GM19193 (cell line): ENCODE measurements around the gene TMUB2.

Experiments used
- POLR2A ChIP-seq: IDR thresholded peaks from 4 replicates; pipeline ENCODE4 v1.6.1; 2011; ENCODE audit not compliant: insufficient read depth, insufficient read length; ENCODE audit errors: extremely low read depth

TMUB2 gene

DNA sequence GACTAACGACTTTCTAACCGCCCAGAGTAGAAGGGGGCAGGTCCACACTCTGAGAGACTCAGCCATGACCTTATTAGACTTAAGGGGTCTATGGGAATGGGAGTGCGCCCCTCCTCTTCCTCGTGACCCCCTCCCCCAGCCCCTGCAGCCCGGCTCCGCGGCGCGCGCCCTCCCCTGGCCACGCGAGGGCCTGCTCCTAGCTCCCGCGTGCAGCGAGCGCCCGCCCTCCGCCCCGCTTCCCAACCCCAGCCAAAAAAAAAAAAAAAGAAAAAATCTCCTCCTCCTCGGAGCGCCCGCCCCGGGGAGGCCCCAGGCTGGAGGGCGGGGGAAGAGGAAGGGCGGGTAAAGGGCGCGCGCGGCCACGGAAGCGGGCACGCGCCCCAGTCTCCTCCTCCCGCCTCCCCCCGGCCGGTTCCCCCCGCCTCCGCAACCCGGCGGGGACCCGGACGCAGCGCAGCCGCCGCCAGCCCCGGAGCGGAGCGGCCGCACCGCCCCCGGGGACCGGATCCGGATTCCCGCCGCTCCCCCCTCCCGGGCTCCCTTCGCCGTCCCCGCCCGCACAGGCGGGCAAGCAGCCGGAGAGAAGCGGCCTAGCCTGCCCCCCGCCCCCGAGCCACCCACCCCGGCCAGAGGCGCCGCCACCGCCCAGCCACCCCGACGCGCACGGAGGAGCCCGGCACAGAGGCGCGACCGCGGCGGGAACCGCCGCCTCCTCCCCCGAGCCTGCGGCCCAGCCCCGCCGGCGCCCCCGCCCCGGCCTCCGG lies 31.8 kb downstream of the TMUB2 start:
- peak; percentile 49 for TF ChIP-seq POLR2A

DNA sequence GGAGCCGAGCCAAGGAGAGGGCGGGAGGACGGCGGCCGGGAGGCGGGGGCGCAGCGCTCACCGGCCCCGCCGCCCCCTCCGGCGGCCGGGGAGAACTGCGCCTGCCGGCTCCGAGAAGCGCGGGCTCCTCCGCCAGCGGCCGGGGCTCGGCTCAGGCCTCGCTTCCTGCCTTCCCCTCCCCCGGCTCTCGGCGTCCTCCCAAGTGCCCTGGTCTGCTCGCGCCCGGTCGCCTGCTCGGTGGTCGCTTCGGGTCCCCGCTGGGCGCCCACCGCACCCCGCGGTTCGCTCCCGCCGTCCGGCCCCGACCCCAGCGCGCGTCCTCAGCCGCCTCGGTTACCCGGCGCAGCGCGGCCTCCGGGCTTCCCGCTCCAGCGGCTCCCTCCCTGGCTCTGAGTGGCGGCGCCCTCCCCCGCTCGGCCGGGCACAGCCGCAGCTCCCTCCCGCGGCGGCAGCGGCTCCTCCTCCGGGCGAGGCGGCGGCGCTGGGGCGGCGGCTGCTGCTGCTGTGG lies 32.4 kb downstream of the TMUB2 start:
- peak; percentile 62 for TF ChIP-seq POLR2A

DNA sequence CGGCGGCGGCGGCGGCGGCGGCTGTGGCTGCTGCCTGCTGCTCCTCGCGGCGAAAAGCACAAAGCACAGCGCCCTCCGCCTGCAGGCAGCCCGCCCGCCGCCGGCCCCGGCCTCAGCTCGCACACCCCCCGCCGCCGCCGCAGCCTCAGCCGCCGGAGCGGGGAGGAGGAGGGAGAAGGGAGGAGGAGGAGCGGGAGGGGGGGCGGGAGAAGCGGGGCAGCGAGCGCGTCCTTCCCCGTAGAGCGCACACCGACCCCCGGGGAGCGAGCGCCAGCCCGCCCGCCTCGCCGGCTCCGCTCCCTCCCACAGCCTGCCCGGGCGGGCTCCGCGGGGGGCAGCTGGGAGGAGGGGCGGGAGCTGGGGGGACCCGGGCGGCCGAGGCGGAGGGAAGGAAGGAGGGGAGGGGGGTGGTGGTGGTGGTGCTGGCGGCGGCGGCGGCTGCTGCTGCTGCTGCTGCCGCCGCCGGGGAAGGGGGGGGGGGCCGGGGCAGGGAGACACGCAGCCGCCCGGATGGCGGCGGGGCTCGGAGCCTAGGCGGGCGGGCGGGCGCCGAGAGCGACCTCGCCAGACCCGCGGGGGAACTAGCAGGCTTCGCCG lies 32.9 kb downstream of the TMUB2 start, which contains the start of gene UBTF:
TSS of gene UBTF (minus strand) at position 60 of the 597 bp plus-strand sequence. CDS start 1,446 bp downstream, outside the sequence.
- TF ChIP-seq POLR2A, result no peak

DNA sequence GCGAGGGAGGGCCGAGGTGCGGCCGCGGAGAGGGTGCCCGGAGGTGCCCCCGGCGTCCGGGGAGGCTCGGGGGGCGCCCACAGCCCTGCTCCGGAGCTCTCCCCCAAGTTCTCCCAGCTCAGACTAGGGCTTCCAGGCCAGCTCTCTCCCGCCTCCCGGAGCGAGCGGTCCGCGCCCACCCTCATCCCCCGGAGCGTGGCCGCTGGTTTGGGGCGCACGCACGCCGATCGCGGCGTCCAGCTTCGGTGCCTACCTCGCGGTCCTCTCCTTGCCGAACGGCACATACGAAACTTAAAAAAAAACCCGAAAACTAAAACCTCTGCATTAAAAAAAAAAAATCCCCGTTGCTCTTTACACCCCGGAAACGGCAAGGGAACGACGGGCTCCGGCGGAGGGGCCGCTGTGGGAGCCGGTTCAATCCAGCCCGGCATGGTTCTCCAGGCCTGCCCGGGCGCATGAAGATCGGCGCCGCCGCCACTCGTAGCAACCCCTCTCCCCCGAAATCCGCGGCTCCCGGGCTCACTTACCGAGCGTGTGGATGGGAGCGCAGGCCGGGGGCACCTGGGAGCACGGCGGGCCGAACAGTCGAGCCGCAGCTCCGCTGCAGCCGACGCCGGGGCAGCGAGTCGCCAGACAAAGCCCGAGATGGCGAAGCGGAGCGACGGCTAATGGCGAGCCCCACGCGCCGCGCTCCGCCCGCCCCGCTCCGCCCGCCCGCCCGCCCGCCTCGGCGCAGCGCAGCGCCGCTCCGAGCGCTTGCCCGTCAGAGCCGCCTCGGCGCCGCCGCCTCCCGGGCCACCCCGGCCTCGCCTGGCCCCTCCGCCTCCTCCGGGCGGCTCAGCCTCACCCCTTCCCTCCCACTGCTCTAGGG lies 33.7 kb downstream of the TMUB2 start:
- peak; percentile 59 for TF ChIP-seq POLR2A

DNA sequence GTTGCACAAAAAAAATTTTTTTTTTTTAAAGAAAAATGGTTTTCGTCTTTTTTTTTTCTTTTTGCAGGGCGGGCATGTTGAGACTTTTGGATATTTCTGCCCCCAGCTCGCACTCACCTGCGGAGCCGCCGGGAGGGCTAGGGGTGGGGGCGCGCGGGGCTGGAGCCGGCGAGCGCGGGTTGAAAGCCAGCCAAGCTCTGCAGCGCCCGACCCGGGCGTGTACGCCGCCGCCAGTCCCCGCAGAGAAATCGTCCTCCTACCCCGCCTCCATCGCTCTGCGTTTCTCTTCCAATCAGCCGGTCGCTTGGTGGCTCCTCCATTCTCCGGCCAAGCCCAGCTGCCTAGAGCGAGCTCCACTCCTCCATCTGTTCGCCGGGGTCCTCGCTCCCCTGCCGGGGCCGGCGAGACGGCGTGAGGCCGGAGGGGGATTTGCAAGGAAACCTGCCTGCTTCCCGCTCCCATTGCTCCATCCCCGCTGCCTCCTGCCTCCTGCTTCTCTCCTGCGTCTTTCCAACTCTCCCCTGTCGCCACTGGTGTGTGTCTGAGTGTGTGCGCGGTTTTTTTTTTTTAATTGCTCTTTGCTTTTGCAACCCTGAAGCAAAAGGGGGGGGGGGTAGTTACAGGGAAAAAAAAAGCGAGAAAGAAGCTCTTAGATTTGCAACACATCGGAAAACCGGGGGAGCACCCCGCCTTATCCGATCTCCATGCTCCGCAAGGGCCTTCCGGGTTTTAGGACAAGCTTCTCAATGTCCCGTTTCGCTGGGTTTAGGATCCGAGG lies 34.5 kb downstream of the TMUB2 start:
- TF ChIP-seq POLR2A, result peak; percentile 43

DNA sequence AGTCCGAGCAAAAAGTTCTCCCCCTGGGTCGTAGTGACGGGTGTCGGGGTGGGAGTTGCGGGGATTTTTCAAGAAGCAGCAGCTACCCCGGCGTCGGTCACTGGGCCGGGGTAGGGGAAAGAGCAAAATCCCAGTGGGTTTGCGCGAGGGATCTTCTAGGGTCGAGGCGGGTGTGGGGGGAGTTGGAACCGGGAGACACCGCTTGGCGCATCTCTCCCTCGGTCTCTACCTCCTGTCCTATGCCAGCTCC lies 35.0 kb downstream of the TMUB2 start:
- no peak for TF ChIP-seq POLR2A

DNA sequence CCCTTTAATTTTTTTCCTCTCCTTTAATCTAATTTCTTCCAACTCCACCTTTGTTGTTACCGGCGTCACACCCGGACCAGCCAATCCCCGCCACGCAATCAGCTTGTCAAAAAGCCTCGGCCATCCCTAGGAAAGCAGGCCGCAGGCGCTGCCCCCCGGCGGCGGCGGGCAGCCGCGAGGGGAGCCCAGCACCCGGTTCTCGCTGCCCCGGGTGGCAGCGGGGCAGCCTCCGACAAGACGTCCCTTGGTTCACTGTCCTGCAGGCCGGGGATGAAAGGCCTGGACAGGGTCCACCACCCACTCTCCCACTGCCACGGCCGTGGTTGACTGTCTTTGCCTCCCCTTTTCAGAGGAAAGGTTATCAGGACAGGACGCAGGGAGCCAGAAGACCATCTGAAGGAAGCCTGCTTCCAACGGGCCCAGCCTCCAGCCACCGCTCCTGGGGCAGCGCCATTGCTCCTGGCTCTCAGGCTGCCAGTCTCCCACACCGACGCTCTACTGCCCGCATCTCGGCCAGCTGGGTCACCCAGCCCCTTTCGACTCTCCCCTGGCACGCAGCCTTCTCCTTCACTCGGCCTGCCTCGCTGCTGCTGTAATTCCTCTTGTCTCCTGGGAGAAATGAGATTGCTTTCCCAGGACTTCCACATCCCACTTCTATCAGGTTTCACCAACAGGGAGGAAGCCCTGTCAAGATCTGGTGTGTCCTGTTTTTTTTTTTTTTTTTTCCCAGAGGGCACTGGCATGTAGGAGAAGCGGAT lies 35.5 kb downstream of the TMUB2 start:
- TF ChIP-seq POLR2A, result no peak

DNA sequence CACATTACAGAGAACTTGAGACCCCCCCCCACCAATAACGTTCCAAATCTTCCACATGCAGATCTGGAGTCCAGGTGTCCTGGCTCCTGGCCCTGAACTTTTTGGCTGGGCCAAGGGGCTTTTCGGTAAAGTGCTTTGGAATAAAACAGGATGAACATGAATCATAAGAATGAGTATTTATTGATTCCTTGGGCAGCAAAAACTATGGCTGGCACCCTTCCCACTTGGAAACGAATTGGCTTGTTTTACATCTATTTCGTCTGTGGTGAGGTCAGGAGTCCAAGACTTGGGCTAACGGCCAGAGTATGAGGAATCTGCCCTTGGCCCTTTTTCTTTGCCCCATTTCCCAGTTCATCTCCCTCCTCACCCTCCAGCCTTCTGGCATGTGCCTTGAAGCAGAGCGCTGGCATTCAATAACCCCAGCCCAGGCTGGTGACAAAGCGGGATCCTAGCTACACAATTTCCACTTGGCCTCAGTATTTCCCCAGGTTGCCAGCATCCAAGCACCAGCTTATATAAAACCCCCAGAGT lies 36.8 kb downstream of the TMUB2 start:
- no peak for TF ChIP-seq POLR2A

DNA sequence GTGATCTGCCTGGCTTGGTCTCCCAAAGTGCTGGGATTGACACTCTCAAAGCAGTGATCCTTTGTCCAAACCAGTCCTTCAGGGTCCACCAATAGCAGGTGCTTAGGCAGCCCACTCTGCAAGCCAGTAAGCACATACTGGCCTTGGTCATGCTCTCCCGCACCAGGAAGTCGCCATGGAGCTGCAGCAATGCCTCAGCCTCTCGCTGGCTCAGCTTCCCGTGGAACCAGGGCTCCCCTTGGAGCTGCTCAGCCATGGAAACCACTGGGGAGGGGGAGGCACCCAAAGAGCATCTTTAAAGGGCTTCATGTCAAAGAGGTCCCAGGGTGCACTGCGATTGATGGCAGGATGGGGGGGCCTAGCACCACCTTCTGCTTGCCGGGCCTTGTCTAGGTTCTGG lies 42.3 kb downstream of the TMUB2 start:
- no peak for TF ChIP-seq POLR2A

DNA sequence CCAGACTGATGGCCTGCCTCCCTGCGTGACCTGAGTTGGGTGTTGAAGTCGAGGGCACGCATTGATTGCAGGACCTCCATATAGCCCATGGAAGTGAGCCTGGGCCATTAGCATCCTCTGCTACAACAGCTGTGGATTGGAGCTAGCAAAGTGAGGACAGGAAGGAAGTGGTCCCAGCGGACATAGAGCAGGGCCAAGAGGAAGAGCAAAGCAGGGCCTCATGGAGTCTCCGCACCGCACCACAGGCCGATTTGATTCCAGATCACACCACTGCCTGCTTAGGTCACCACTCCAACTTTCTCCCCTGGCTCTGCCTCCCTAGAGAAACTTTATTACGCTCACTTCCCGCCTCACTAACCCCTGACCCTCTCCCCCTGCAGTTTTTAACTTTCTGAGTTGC lies 43.4 kb downstream of the TMUB2 start:
- TF ChIP-seq POLR2A, result no peak

DNA sequence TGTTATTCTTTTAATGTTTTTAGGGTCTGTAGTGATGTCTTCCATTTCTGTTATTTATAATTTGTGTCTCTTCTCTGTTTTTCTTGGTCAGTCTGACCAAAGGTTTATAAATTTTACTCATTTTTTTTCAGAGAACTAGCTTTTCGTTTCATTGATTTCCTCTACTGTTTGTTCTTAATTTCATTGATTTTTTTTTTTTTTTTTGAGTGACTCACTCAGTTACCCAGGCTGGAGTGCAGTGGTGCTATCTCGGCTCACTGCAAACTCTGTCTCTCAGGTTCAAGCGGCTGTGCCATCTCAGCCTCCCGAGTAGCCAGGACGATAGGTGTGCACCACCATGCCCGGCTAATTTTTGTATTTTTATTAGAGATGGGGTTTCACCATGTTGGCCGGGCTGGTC lies 45.3 kb downstream of the TMUB2 start:
- no peak for TF ChIP-seq POLR2A

DNA sequence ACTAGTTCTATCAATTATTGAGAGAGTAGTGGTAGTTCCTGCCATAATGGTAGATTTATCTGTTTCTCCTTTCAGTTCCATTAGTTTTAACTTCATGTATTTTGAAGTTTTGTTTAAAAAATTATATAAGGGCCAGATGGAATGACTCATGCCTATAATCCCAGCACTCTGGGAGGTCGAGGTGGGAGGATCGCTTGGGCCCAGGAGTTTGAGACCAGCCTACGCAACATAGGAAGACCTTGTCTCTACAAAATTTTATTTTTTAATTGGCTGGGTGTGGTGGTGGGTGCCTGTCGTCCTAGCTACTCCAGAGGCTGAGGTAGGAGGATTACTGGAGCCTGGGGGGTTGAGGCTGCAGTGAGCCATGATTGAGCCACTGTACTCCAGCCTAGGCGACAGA lies 46.8 kb downstream of the TMUB2 start:
- no peak for TF ChIP-seq POLR2A

DNA sequence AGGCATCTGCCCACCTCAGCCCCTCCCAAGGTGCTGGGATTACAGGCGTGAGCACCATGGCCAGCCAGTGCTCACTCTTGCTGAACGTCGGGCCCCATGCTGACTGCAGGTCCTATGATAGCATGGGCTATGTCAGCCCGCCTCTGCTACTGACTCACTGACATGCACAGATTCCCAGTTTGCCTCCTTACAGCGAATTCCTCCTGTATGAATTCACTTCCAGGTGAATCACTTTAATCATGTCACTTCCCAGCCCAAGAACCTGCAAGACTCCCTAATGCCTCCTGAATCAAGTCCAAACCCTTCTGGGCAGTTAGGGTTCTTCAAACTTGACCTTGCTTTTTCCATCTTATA lies 48.8 kb downstream of the TMUB2 start:
- no peak for TF ChIP-seq POLR2A

DNA sequence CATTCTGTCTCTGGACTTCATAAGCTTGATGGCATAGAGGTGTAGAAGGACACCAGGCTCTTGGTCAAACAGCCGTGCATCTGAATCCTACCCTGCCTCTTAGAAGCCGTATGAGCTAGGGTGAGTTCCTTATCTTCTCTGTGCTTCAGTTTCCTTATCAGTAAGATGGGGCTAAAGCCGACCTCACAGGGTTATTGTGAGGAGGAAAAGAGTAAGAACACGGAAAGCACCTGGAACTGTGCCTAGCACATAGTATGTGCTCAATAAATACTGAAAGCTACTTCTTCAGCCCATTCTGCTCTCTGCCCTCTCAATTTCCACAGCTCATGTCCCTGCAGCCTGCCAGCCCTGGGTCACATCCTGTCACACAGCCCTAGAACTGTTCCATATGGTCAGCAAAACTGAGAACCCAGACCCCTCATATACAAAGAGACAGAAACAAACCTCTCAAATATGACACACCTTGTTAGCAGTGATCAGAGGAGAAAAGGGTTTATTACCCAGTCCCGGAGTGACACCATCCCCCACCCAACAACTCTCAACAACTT lies 49.7 kb downstream of the TMUB2 start:
- no peak for TF ChIP-seq POLR2A
